WTC11 (cell line): ENCODE data around the gene LIN7B. TPM values are rescaled to one million over a fixed set of nuclear protein-coding genes. Genes with fewer than 3 reads are reported as not detected.

Source experiments
- ATAC-seq: fragments of 200-7000 bp; cut with Tn5 transposase; 2 replicates; pipeline ENCODE4 v1.10.0; 2021; ENCODE audit warnings: mild to moderate bottlenecking, moderate library complexity
- CTCF ChIA-PET: fragments of 300-600 bp; sonication (Branson Sonifier 250); formaldehyde crosslinking; loops from one replicate; lab custom pipeline; 2021; ENCODE audit warnings: antibody characterized with exemption; lab: Charles Lee
- POLR2A ChIA-PET: fragments of 350-600 bp; sonication (Branson Sonifier 250); formaldehyde crosslinking; loops from one replicate; lab custom pipeline; 2021; ENCODE audit warnings: antibody characterized with exemption; lab: Charles Lee
- DNase-seq: peaks from one replicate; pipeline ENCODE4 v3.0.0; 2021; ENCODE audit warnings: low spot score
- H3K27ac Mint-ChIP-seq: 2 replicates; pipeline ENCODE4 v1.8.0; 2021; ENCODE audit warnings: mixed read lengths
- H3K27me3 Mint-ChIP-seq: 2 replicates; pipeline ENCODE4 v1.8.0; 2021; ENCODE audit warnings: low read depth, mild to moderate bottlenecking, moderate library complexity, mixed read lengths
- H3K36me3 Mint-ChIP-seq: 2 replicates; pipeline ENCODE4 v1.8.0; 2021; ENCODE audit warnings: mixed read lengths
- H3K4me1 Mint-ChIP-seq: 2 replicates; pipeline ENCODE4 v1.8.0; 2022; ENCODE audit warnings: mixed read lengths
- H3K4me3 Mint-ChIP-seq: 2 replicates; pipeline ENCODE4 v1.8.0; 2021; ENCODE audit warnings: mild to moderate bottlenecking, moderate library complexity, mixed read lengths
- H3K9me3 Mint-ChIP-seq: 2 replicates; pipeline ENCODE4 v1.8.0; 2021; ENCODE audit warnings: mixed read lengths
- ETV6 ChIP-seq: sonication (generic); formaldehyde crosslinking; IDR thresholded peaks from 2 replicates; pipeline ENCODE4 v1.8.1; 2022; ENCODE audit warnings: mild to moderate bottlenecking, missing genetic modification reagents
- IRF2 ChIP-seq: sonication (generic); formaldehyde crosslinking; IDR thresholded peaks from 2 replicates; pipeline ENCODE4 v1.8.0; 2022; ENCODE audit warnings: low read depth, missing genetic modification reagents, borderline replicate concordance
- RORB ChIP-seq: fragments of 250-450 bp; sonication (Bioruptor Pico); IDR thresholded peaks from 2 replicates; pipeline ENCODE4 v1.9.0; 2021; ENCODE audit warnings: mild to moderate bottlenecking
- SP1 ChIP-seq: sonication (generic); formaldehyde crosslinking; conservative IDR thresholded peaks from 2 replicates; pipeline ENCODE4 v1.8.1; 2022; ENCODE audit warnings: missing genetic modification reagents
- ZNF219 ChIP-seq: sonication (generic); formaldehyde crosslinking; IDR thresholded peaks from 2 replicates; pipeline ENCODE4 v1.8.0; 2023; ENCODE audit warnings: missing genetic modification reagents, mild to moderate bottlenecking, borderline replicate concordance
- ZNF416 ChIP-seq: fragments of 250-450 bp; sonication (Bioruptor Pico); IDR thresholded peaks from 2 replicates; pipeline ENCODE4 v1.9.0; 2021; ENCODE audit warnings: mild to moderate bottlenecking, inconsistent platforms
- ZNF423 ChIP-seq: fragments of 250-450 bp; sonication (Bioruptor Pico); IDR thresholded peaks from 2 replicates; pipeline ENCODE4 v2.1.2; 2022; ENCODE audit warnings: mild to moderate bottlenecking, moderate library complexity
- total RNA-seq: library from RNA; stranded (reverse); gene quantifications from 3 replicates; pipeline ENCODE4 v1.2.3, GENCODE V29; 2021
- TF ChIP-seq, protein P1 (sequence below): sonication (generic); formaldehyde crosslinking; IDR thresholded peaks from 2 replicates; pipeline ENCODE4 v1.8.1; 2023; ENCODE audit warnings: mild to moderate bottlenecking, missing genetic modification reagents, moderate library complexity
- TF ChIP-seq, protein P2 (sequence below): sonication (generic); formaldehyde crosslinking; IDR thresholded peaks from 2 replicates; pipeline ENCODE4 v1.8.0; 2022; ENCODE audit warnings: missing genetic modification reagents
- TF ChIP-seq, protein P3 (sequence below): fragments of 200-600 bp; IDR thresholded peaks from 2 replicates; pipeline ENCODE4 v1.8.0; 2022; ENCODE audit warnings: antibody characterized with exemption
- TF ChIP-seq, protein P4 (sequence below): sonication (generic); formaldehyde crosslinking; IDR thresholded peaks from 2 replicates; pipeline ENCODE4 v1.8.1; 2023; ENCODE audit warnings: mild to moderate bottlenecking, missing genetic modification reagents, borderline replicate concordance
- TF ChIP-seq, protein P5 (sequence below): sonication (generic); formaldehyde crosslinking; IDR thresholded peaks from 2 replicates; pipeline ENCODE4 v1.8.0; 2023; ENCODE audit warnings: missing genetic modification reagents, mild to moderate bottlenecking, borderline replicate concordance

The LIN7B gene
- total RNA-seq, 1 experiment from 2014 or later: 5.1 TPM

DNA sequence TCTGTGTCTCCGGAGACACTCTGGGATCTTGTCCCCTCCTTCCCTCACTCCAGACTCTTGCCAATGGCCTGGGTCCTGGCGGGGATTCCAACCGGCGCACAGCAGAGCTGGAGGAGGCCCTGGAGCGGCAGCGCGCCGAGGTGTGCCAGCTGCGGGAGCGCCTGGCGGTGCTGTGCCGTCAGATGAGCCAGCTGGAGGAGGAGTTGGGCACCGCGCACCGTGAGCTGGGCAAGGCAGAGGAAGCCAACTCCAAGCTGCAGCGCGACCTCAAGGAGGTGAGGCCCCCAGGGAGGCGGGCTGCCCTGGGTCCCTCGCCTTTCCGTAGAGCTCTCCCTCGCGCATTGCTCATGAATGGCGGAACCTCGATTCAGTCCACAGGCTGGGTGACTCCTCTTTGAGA, 16.2 kb downstream of the LIN7B start:
- Mint-ChIP-seq H3K36me3 (peaks cover 15% of the 10 kb centered on the region), H3K27me3 (peaks cover 61% of the 10 kb centered on the region), H3K9me3 (no peaks in the 10 kb centered on the region), H3K4me1 (peaks cover 33% of the 10 kb centered on the region), H3K4me3 (no peak overlapping the region)
- CTCF ChIA-PET: interaction anchor here (1.0 to 9.7 kb wide), 8 partner anchors 15 to 159 kb away, joined by 3 to 118 read pairs (median 8); partner anchors contain the start of gene RUVBL2
- POLR2A ChIA-PET: interaction anchor here (0.6 to 1.3 kb wide), 4 partner anchors 16 to 546 kb away, joined by 3 to 4 read pairs (median 3); no protein-coding TSS in a partner anchor
- TF ChIP-seq IRF2: 0 out of 2 replicates have a peak, but pooled peaks have one; percentile 30
- TF ChIP-seq, protein P1, sequence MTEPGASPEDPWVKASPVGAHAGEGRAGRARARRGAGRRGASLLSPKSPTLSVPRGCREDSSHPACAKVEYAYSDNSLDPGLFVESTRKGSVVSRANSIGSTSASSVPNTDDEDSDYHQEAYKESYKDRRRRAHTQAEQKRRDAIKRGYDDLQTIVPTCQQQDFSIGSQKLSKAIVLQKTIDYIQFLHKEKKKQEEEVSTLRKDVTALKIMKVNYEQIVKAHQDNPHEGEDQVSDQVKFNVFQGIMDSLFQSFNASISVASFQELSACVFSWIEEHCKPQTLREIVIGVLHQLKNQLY (CRISPR knock-in tag): no peak
- TF ChIP-seq, all 79 proteins: peak for 1
- H3K27ac Mint-ChIP-seq: no peak overlapping the region
- DNase-seq (no peak), ATAC-seq (no peak)

DNA sequence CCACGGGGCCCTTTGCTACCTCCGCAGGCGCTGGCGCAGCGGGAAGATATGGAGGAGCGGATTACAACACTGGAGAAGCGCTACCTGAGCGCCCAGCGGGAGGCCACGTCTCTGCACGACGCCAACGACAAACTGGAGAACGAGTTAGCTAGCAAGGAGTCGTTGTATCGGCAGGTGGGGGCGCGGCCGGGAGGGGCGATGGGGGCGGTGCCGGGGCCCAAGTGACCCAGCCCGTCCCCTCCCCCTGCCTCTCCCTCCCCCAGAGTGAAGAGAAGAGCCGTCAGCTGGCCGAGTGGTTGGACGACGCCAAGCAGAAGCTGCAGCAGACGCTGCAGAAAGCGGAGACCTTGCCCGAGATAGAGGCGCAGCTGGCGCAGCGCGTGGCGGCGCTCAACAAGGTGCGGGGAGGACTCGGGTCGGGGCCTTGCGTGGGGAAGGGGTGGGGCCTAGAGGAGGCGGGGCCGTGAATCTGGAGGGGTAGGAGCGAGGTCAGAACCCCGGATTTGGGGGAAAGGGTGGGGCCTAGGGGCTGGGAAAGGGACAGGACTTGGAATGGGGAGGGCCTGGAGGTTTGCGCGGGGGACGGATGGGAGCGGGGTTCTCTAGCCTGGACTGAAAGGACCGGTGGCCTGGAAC, 18.9 kb downstream of the LIN7B start:
- Mint-ChIP-seq H3K4me3 (peak overlapping the region; percentile 70), H3K27ac (no peak overlapping the region), H3K36me3 (peaks cover 30% of the 10 kb centered on the region), H3K4me1 (peaks cover 38% of the 10 kb centered on the region), H3K9me3 (no peaks in the 10 kb centered on the region), H3K27me3 (peaks cover 50% of the 10 kb centered on the region)
- peak; percentile 70 for DNase-seq
- ChIA-PET POLR2A (interaction anchor here (1.1 to 1.9 kb wide), 4 partner anchors 10 to 13 kb away, joined by 3 to 4 read pairs (median 3); no protein-coding TSS in a partner anchor), CTCF (interaction anchor here (0.5 to 9.7 kb wide), 12 partner anchors 13 to 173 kb away, joined by 3 to 118 read pairs (median 5); partner anchors contain the start of genes GYS1, LIN7B and RUVBL2)
- peak; percentile 2 for ATAC-seq
- TF ChIP-seq ETV6 (CRISPR knock-in tag): 0 out of 2 replicates have a peak, but pooled peaks have one; percentile 39
- TF ChIP-seq, protein P2, sequence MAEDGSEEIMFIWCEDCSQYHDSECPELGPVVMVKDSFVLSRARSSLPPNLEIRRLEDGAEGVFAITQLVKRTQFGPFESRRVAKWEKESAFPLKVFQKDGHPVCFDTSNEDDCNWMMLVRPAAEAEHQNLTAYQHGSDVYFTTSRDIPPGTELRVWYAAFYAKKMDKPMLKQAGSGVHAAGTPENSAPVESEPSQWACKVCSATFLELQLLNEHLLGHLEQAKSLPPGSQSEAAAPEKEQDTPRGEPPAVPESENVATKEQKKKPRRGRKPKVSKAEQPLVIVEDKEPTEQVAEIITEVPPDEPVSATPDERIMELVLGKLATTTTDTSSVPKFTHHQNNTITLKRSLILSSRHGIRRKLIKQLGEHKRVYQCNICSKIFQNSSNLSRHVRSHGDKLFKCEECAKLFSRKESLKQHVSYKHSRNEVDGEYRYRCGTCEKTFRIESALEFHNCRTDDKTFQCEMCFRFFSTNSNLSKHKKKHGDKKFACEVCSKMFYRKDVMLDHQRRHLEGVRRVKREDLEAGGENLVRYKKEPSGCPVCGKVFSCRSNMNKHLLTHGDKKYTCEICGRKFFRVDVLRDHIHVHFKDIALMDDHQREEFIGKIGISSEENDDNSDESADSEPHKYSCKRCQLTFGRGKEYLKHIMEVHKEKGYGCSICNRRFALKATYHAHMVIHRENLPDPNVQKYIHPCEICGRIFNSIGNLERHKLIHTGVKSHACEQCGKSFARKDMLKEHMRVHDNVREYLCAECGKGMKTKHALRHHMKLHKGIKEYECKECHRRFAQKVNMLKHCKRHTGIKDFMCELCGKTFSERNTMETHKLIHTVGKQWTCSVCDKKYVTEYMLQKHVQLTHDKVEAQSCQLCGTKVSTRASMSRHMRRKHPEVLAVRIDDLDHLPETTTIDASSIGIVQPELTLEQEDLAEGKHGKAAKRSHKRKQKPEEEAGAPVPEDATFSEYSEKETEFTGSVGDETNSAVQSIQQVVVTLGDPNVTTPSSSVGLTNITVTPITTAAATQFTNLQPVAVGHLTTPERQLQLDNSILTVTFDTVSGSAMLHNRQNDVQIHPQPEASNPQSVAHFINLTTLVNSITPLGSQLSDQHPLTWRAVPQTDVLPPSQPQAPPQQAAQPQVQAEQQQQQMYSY (CRISPR knock-in tag): peak; percentile 63
- no peak for TF ChIP-seq ZNF219
- 0 out of 2 replicates have a peak, but pooled peaks have one; percentile 38 for TF ChIP-seq SP1 (CRISPR knock-in tag)

DNA sequence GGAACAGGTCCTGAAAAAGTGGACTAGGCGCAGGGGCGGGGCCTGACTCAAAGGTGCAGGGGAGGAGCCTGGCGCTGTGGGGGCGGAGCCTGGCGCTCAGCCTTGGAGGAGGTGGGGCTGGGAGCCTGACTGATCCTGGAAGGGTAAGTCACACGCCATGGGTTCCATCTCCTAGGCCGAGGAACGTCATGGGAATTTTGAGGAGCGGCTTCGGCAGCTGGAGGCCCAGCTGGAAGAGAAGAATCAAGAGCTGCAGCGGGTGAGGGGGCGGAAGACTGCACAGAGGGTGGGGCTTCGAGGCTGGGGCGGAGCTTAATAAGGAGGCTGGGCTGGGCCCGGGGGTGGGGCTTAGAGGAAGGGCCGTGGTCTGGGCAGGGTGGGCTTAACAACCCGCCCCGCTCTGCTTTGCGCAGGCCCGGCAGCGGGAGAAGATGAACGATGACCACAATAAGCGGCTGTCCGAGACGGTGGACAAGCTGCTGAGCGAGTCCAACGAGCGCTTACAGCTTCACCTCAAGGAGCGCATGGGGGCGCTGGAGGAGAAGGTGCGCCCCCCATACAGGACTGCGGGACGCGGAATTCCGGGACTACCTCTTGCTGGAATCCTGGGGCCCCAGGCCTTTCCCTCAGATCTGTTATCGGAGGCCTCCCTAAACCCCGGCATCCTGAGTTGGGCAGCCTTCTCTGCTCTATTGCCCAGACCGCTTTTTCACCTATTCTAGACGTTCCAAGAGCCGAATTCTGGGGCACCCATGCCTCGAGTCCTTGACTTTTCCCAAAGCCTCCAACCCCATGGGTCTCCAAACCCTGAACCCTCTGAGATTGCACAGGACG, 19.7 kb downstream of the LIN7B start:
- Mint-ChIP-seq H3K27me3 (peaks cover 51% of the 10 kb centered on the region), H3K36me3 (peaks cover 30% of the 10 kb centered on the region), H3K4me3 (peak overlapping the region; percentile 70), H3K27ac (peak overlapping the region; percentile 79; the same call in 1 of the 2 replicates), H3K4me1 (peaks cover 33% of the 10 kb centered on the region), H3K9me3 (no peaks in the 10 kb centered on the region)
- POLR2A ChIA-PET: interaction anchor here (1.1 to 1.9 kb wide), 3 partner anchors 9 to 14 kb away, joined by 3 to 4 read pairs (median 3); no protein-coding TSS in a partner anchor
- DNase-seq (peak; percentile 90), ATAC-seq (peak; percentile 80)
- CTCF ChIA-PET: interaction anchor here (1.0 to 9.7 kb wide), 8 partner anchors 12 to 141 kb away, joined by 5 to 118 read pairs (median 9); partner anchors contain the start of genes GYS1, LIN7B and RUVBL2
- TF ChIP-seq, protein P3, sequence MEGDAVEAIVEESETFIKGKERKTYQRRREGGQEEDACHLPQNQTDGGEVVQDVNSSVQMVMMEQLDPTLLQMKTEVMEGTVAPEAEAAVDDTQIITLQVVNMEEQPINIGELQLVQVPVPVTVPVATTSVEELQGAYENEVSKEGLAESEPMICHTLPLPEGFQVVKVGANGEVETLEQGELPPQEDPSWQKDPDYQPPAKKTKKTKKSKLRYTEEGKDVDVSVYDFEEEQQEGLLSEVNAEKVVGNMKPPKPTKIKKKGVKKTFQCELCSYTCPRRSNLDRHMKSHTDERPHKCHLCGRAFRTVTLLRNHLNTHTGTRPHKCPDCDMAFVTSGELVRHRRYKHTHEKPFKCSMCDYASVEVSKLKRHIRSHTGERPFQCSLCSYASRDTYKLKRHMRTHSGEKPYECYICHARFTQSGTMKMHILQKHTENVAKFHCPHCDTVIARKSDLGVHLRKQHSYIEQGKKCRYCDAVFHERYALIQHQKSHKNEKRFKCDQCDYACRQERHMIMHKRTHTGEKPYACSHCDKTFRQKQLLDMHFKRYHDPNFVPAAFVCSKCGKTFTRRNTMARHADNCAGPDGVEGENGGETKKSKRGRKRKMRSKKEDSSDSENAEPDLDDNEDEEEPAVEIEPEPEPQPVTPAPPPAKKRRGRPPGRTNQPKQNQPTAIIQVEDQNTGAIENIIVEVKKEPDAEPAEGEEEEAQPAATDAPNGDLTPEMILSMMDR: no peak
- TF ChIP-seq, protein P4, sequence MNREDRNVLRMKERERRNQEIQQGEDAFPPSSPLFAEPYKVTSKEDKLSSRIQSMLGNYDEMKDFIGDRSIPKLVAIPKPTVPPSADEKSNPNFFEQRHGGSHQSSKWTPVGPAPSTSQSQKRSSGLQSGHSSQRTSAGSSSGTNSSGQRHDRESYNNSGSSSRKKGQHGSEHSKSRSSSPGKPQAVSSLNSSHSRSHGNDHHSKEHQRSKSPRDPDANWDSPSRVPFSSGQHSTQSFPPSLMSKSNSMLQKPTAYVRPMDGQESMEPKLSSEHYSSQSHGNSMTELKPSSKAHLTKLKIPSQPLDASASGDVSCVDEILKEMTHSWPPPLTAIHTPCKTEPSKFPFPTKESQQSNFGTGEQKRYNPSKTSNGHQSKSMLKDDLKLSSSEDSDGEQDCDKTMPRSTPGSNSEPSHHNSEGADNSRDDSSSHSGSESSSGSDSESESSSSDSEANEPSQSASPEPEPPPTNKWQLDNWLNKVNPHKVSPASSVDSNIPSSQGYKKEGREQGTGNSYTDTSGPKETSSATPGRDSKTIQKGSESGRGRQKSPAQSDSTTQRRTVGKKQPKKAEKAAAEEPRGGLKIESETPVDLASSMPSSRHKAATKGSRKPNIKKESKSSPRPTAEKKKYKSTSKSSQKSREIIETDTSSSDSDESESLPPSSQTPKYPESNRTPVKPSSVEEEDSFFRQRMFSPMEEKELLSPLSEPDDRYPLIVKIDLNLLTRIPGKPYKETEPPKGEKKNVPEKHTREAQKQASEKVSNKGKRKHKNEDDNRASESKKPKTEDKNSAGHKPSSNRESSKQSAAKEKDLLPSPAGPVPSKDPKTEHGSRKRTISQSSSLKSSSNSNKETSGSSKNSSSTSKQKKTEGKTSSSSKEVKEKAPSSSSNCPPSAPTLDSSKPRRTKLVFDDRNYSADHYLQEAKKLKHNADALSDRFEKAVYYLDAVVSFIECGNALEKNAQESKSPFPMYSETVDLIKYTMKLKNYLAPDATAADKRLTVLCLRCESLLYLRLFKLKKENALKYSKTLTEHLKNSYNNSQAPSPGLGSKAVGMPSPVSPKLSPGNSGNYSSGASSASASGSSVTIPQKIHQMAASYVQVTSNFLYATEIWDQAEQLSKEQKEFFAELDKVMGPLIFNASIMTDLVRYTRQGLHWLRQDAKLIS (CRISPR knock-in tag): no peak
- no peak for TF ChIP-seq ZNF423 (CRISPR knock-in tag)
- TF ChIP-seq, protein P5, sequence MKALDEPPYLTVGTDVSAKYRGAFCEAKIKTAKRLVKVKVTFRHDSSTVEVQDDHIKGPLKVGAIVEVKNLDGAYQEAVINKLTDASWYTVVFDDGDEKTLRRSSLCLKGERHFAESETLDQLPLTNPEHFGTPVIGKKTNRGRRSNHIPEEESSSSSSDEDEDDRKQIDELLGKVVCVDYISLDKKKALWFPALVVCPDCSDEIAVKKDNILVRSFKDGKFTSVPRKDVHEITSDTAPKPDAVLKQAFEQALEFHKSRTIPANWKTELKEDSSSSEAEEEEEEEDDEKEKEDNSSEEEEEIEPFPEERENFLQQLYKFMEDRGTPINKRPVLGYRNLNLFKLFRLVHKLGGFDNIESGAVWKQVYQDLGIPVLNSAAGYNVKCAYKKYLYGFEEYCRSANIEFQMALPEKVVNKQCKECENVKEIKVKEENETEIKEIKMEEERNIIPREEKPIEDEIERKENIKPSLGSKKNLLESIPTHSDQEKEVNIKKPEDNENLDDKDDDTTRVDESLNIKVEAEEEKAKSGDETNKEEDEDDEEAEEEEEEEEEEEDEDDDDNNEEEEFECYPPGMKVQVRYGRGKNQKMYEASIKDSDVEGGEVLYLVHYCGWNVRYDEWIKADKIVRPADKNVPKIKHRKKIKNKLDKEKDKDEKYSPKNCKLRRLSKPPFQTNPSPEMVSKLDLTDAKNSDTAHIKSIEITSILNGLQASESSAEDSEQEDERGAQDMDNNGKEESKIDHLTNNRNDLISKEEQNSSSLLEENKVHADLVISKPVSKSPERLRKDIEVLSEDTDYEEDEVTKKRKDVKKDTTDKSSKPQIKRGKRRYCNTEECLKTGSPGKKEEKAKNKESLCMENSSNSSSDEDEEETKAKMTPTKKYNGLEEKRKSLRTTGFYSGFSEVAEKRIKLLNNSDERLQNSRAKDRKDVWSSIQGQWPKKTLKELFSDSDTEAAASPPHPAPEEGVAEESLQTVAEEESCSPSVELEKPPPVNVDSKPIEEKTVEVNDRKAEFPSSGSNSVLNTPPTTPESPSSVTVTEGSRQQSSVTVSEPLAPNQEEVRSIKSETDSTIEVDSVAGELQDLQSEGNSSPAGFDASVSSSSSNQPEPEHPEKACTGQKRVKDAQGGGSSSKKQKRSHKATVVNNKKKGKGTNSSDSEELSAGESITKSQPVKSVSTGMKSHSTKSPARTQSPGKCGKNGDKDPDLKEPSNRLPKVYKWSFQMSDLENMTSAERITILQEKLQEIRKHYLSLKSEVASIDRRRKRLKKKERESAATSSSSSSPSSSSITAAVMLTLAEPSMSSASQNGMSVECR: no peak
- no peak for TF ChIP-seq RORB (CRISPR knock-in tag)
- no peak for TF ChIP-seq ZNF416 (CRISPR knock-in tag)
